Placental pericyte (primary cell): ENCODE results near the gene PIH1D2. TPM values are rescaled to one million over a fixed set of nuclear protein-coding genes. Genes with fewer than 3 reads are reported as not detected.

Experiments used
- small RNA-seq: library from RNA; depleted of rRNA; stranded (forward); fragments of <200 nt; gene quantifications from one replicate; pipeline ENCODE3, GENCODE V24; 2012; ENCODE audit warnings: low replicate concordance
- total RNA-seq: library from RNA; depleted of rRNA; stranded (reverse); fragments of >200 nt; gene quantifications from 2 replicates; pipeline ENCODE4 v1.2.3, GENCODE V29; 2012

PIH1D2 gene
- 1.0 and 1.5 TPM in 2 replicates for total RNA-seq

GRCh38 chr11:112073941-112074811, at the start of gene PIH1D2, which contains the start of gene NKAPD1:
Gene PIH1D2, minus strand, starts transcription at chr11:112074017. Its CDS starts 843 bp downstream, at chr11:112073174.
Gene NKAPD1, plus strand, starts transcription at chr11:112074299. Its CDS starts 1,276 bp downstream, at chr11:112075575.

DNA sequence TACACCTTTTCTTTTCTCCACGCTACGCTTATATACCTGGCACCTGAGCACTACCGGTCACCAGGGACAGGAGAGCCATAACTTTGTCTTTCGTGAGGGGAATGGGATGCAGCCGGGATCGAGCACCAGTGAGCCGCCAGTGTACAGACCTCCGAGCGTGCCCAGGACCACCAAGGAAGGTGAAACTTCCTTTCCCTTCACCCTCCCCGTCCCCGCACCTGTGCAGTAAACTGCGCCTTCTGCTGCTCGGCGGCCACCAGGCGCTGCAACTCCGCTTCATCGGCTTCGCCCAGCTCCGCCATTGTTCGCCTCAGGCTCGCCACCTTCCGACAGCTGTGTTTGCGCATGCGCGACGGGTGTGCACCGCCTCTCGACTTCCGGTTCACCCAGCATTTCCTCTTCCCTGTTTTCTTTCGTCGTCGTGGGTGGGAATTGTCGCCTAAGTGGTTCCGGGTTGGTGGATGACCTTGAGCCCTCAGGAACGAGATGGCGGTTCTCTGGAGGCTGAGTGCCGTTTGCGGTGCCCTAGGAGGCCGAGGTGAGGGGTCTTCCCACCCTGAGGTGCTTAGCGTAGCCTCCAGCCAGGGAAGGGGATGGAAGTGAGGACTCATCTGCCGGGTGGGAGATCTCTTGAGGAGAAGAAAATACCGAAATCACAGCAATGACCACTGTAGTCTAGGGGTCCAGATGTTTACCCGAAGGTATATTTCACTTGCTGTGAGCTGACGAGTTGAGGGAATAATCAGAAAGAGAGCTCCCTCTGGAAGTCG, 12.8 kb upstream of the PIH1D2 start, which contains the start of the genes SDHD and TIMM8B:
Gene SDHD, plus strand, starts transcription at position 452 of the 770 bp plus-strand sequence. Its CDS starts 35 bp downstream, at position 487.
Gene TIMM8B, minus strand, starts transcription at position 335 of the 770 bp plus-strand sequence. Its CDS starts 33 bp downstream, at position 302.

DNA sequence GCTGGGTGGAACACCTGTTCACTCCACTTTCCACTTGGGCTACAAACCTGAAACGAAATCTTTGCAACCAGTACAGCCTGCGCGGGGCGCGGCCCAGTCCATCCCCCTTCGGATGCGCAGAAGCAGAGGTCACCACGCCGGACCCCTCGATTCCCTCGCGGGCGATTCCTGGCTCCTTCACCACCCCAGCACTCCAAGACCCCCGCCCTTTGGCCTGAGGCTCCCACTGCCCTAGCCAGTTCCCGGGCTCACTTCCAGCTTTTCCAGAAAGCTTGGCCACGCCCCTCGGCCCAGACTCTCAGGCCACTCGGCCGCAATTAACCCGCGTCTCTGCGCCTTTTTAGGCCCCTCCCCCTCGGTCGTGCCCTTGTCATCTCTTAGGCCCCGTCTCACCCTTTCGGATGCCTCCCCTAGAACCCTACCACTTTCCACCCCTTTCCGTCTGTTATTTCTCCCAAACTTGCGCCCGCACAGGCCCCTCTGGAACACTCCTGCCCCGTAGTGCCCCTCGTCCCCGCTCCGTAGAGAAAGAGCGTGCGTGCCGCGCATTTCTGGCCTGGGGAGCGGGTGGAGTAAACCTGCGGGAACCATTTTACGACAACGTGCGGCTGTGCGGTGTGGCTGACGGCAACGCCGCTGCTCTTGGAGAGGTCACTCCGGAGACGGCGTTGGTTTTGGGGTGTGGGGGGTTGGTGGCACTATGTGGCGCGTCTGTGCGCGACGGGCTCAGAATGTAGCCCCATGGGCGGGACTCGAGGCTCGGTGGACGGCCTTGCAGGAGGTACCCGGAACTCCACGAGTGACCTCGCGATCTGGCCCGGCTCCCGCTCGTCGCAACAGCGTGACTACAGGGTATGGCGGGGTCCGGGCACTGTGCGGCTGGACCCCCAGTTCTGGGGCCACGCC, 48.8 kb downstream of the PIH1D2 start, which contains the start of gene DLAT:
Gene DLAT, plus strand, starts transcription at position 636 of the 906 bp plus-strand sequence. Its CDS starts 65 bp downstream, at position 701.

Small RNAs within 50 kb of the gene (small RNA-seq; reads per million reads assigned to genes)
- gene AP000907.3, result not detected
- gene RNU6-893P, result 0.10 reads per million

Other genes with a start within 250 kb of the PIH1D2 start
- 31.3 and 52.7 TPM in 2 replicates for gene ALG9, start 202.4 kb downstream of the PIH1D2 start, total RNA-seq
- 1.5 and 7.4 TPM in 2 replicates for gene FDXACB1, start 194.9 kb downstream of the PIH1D2 start, total RNA-seq
- gene CFAP68, start 194.5 kb downstream of the PIH1D2 start, total RNA-seq, result 9.3 and 11.2 TPM in 2 replicates
- gene CRYAB, start 162.2 kb downstream of the PIH1D2 start, total RNA-seq, result 0.66 and 2.4 TPM in 2 replicates
- gene HSPB2, start 161.3 kb downstream of the PIH1D2 start, total RNA-seq, result not detected in 2 replicates
- gene C11orf52, start 155.1 kb downstream of the PIH1D2 start, total RNA-seq, result not detected in 2 replicates
- 7.4 and 16.3 TPM in 2 replicates for gene DIXDC1, start 136.7 kb downstream of the PIH1D2 start, total RNA-seq
- 35.0 and 63.6 TPM in 2 replicates for gene DLAT, start 48.6 kb downstream of the PIH1D2 start, total RNA-seq
- gene NKAPD1, start 282 bp upstream of the PIH1D2 start, total RNA-seq, result 21.9 and 24.3 TPM in 2 replicates
- gene TIMM8B, start 12.7 kb upstream of the PIH1D2 start, total RNA-seq, result 22.1 and 33.9 TPM in 2 replicates
- gene SDHD, start 12.9 kb upstream of the PIH1D2 start, total RNA-seq, result 84.0 and 105 TPM in 2 replicates
- gene IL18, start 90.1 kb upstream of the PIH1D2 start, total RNA-seq, result 2.9 and 18.8 TPM in 2 replicates
- 0.22 TPM in 1 of 2 replicates, not detected in the other for gene TEX12, start 93.4 kb upstream of the PIH1D2 start, total RNA-seq
- gene BCO2, start 101.5 kb upstream of the PIH1D2 start, total RNA-seq, result 1.0 and 34.1 TPM in 2 replicates
- gene PTS, start 152.4 kb upstream of the PIH1D2 start, total RNA-seq, result 40.3 and 57.8 TPM in 2 replicates
- not detected in 2 replicates for gene PLET1, start 186.8 kb upstream of the PIH1D2 start, total RNA-seq